Measurements from ENCODE around the gene PKP4. TPM values are rescaled to one million over a fixed set of nuclear protein-coding genes. Genes with fewer than 3 reads are reported as not detected.

The PKP4 gene
- total RNA-seq, 3 donors from 2014 or later = 41.6 to 59.1 (median 51.1) TPM

DNA sequence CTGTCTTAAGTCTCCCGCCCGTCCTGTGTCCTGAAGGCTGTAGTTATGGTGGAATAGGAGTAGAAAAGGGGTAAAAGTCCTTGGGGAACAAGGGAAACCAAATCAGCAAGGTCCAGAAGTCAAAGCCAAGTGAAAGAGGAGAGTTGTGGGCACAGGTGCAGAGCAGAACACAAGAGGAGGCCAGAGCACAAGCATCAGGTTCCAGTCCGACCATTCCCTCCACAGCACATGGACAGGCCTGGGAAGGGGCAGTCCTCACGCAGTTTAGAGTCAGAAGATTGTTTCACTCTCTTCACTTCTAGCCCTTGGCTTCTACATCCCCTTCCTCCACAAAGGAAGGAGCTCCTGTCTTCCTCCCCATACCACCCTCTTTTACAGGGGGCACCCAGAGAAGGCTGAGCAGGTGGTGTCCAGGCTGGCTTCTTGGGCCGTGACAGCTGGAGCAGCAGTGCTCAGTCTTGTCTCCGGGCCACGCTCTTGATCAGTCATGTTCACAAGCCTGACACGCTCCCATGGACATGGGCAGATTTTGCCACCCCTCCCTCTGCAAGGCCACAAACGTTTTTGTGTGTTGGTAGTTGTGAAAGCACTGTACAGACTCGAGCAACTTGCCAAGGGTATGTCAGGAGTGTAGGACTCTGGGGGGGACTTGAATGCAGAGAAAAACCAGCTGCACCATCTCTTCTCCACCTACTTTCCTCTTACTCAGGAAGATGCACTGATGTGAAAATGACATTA, 199.9 kb downstream of the PKP4 start:
- Histone ChIP-seq H3K36me3 (ENCODE audit: low read depth) (no peaks in the 10 kb centered on the region), H3K4me3 (no peak overlapping the region), H3K9me3 (no peaks in the 10 kb centered on the region), H3K4me1 (ENCODE audit: low read depth) (no peaks in the 10 kb centered on the region)
- intact Hi-C loops (cut with DNase I, micrococcal nuclease) = no loop called here
- TF ChIP-seq CTCF (IDR thresholded peaks at IDR 0.05) = no peak
- no peak for ATAC-seq
- DNase-seq = no peak

DNA sequence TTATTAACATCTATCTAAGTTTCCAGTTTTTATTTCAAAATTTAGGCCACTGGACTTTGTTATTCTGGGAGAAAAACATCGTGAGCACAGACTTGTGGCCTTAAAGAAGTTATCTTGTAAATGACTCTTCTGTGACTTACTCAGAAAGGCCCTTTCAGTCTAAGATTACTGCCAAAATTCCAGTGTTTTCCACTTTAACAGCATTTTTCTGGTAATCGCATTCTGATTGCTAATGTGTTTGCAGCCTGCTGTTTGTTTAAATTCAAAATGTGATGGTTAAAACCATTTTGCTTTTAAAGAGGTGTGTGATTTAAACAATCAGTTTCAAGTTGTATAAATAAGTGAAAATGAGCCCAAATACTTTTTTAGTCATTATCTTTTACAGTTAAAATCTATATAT, 201.6 kb downstream of the PKP4 start:
- Histone ChIP-seq H3K36me3 (ENCODE audit: low read depth) (no peaks in the 10 kb centered on the region), H3K9me3 (no peaks in the 10 kb centered on the region), H3K4me1 (ENCODE audit: low read depth) (no peaks in the 10 kb centered on the region), H3K4me3 (no peak overlapping the region)
- ATAC-seq = no peak
- intact Hi-C loops (cut with DNase I, micrococcal nuclease) = no loop called here
- TF ChIP-seq CTCF (IDR thresholded peaks at IDR 0.05) = no peak
- DNase-seq = no peak

DNA sequence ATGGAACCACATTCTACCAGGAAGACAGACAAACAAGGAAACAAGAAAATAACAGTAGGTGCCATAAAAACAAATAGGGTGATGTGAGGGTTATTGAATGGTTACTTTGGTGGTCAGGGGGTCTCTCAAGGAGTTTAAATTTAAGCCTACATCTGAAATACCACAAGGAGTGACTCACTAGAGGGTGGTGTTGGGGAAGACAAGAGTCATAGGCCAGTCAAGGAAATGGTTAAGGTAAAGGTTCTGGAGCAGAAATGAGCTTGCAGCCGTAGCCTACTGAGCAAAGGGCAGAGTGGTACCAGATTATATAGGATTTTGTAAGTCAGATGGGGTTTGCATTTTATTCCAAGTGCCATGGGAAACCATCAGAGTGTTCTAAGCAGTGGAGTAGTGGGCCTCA, 202.7 kb downstream of the PKP4 start:
- no peak overlapping the region for H3K4me3 ChIP-seq
- H3K4me1 ChIP-seq (ENCODE audit: low read depth) = no peaks in the 10 kb centered on the region
- H3K9me3 ChIP-seq = no peaks in the 10 kb centered on the region
- DNase-seq (no peak), ATAC-seq (no peak)
- intact Hi-C loops (cut with DNase I, micrococcal nuclease) = no loop called here
- no peaks in the 10 kb centered on the region for H3K36me3 ChIP-seq (ENCODE audit: low read depth)
- no peak for TF ChIP-seq CTCF (IDR thresholded peaks at IDR 0.05)

DNA sequence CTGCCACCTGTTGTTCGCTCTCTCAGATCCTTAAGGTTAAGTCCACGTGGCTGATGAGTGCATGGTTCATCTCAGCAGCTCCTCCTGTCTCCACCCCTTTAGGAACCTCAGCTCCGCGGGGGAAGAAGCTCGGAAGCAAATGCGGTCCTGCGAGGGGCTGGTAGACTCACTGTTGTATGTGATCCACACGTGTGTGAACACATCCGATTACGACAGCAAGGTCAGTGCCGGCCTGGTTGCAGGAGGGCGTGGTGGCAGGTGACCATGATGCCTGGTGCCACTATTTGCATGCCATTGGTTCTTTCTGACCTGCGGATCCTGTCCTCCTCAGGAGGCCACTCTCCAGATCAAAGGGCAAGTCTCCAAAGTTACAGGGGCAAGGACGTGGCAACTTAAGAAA, 204.5 kb downstream of the PKP4 start:
- Histone ChIP-seq H3K9me3 (no peaks in the 10 kb centered on the region), H3K4me1 (ENCODE audit: low read depth) (no peaks in the 10 kb centered on the region), H3K4me3 (no peak overlapping the region), H3K36me3 (ENCODE audit: low read depth) (no peaks in the 10 kb centered on the region)
- ATAC-seq = no peak
- no peak for TF ChIP-seq CTCF (IDR thresholded peaks at IDR 0.05)
- DNase-seq = no peak
- intact Hi-C loops (cut with DNase I, micrococcal nuclease) = no loop called here

DNA sequence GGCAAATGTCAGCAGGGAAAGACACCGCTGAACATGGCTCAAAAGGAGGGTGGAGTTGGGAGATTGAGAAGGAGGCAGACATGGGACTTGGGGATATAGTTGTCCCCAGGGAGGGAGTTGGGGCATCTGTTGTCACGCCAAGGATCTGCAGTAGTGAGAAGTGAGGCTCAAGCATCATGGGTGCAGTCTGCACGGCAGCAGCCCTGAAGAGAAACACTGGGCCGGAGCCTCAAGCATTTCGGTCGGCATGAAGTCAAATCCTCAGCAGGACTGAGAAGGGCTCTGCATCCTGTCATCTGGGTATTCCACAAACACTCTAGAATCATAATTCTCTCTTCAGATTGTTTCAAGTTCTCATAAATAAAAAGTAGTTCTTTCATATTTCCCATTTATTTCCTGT, 205.7 kb downstream of the PKP4 start:
- DNase-seq = no peak
- H3K36me3 ChIP-seq (ENCODE audit: low read depth) = no peaks in the 10 kb centered on the region
- ATAC-seq = no peak
- no peaks in the 10 kb centered on the region for H3K9me3 ChIP-seq
- intact Hi-C loops (cut with DNase I, micrococcal nuclease) = no loop called here
- TF ChIP-seq CTCF (IDR thresholded peaks at IDR 0.05) = no peak
- H3K4me3 ChIP-seq = no peak overlapping the region
- no peaks in the 10 kb centered on the region for H3K4me1 ChIP-seq (ENCODE audit: low read depth)

- Histone ChIP-seq H3K4me1 (ENCODE audit: low read depth) (no peaks in the 10 kb centered on the region), H3K36me3 (ENCODE audit: low read depth) (no peaks in the 10 kb centered on the region), H3K4me3 (no peak overlapping the region), H3K9me3 (no peaks in the 10 kb centered on the region)
- no peak for TF ChIP-seq CTCF (IDR thresholded peaks at IDR 0.05)
- intact Hi-C loops (cut with DNase I, micrococcal nuclease) = no loop called here
- no peak for ATAC-seq
- DNase-seq = no peak
Measured at GRCh38 chr2:158663796-158664195, 207.0 kb downstream of the PKP4 start.

Measured in mucosa of descending colon (tissue), 3 donors.